H9 (cell line): ENCODE results near the gene GNAO1. TPM values are rescaled to one million over a fixed set of nuclear protein-coding genes. Genes with fewer than 3 reads are reported as not detected.

ENCODE experiments used
- DNase-seq: peaks from one replicate; pipeline ENCODE4 v3.0.0-alpha.2; 2017
- H2AFZ ChIP-seq: one replicate; pipeline ENCODE4 v1.6.1; 2013; ENCODE audit warnings: mild to moderate bottlenecking, low read length, control low read depth, moderate library complexity
- H2AK5ac ChIP-seq: 2 replicates; pipeline ENCODE4 v1.6.1; 2013; ENCODE audit warnings: low read length, control low read depth, mixed read lengths; ENCODE audit not compliant: insufficient read length
- H2BK120ac ChIP-seq: one replicate; pipeline ENCODE4 v1.6.1; 2013; ENCODE audit warnings: low read depth, mild to moderate bottlenecking, low read length, control low read depth, inconsistent platforms; ENCODE audit not compliant: poor library complexity, severe bottlenecking
- H2BK12ac ChIP-seq: 2 replicates; pipeline ENCODE4 v1.6.1; 2013; ENCODE audit warnings: low read length, control low read depth, mixed read lengths, low read depth; ENCODE audit not compliant: insufficient read length
- H2BK15ac ChIP-seq: 2 replicates; pipeline ENCODE4 v1.6.1; 2013; ENCODE audit warnings: low read depth, low read length, control low read depth
- H2BK20ac ChIP-seq: one replicate; pipeline ENCODE4 v1.6.1; 2013; ENCODE audit warnings: low read depth, mild to moderate bottlenecking, low read length, control low read depth, inconsistent platforms; ENCODE audit not compliant: poor library complexity, severe bottlenecking
- H2BK5ac ChIP-seq: 2 replicates; pipeline ENCODE4 v1.6.1; 2013; ENCODE audit warnings: low read length, control low read depth, mixed read lengths; ENCODE audit not compliant: insufficient read length
- H3K14ac ChIP-seq: 2 replicates; pipeline ENCODE4 v1.6.1; 2013; ENCODE audit warnings: low read length, control low read depth; ENCODE audit not compliant: insufficient read depth
- H3K18ac ChIP-seq: 2 replicates; pipeline ENCODE4 v1.6.1; 2013; ENCODE audit warnings: low read depth, mild to moderate bottlenecking, mixed read lengths, low read length, control low read depth; ENCODE audit not compliant: insufficient read length
- H3K23ac ChIP-seq: 2 replicates; pipeline ENCODE4 v1.6.1; 2013; ENCODE audit warnings: low read length, control low read depth, mixed read lengths, low read depth; ENCODE audit not compliant: insufficient read length
- H3K23me2 ChIP-seq: 2 replicates; pipeline ENCODE4 v1.6.1; 2013; ENCODE audit warnings: low read depth, mild to moderate bottlenecking, mixed read lengths, low read length, control low read depth; ENCODE audit not compliant: insufficient read length, poor library complexity, severe bottlenecking
- H3K27ac ChIP-seq: 2 replicates; pipeline ENCODE4 v1.5.1; 2013; ENCODE audit warnings: low read length, control low read depth, mixed read lengths, low read depth; ENCODE audit not compliant: insufficient read length
- H3K27me3 ChIP-seq: 2 replicates; pipeline ENCODE4 v1.6.1; 2013; ENCODE audit warnings: low read length, control low read depth, inconsistent platforms; ENCODE audit not compliant: insufficient read depth
- H3K4ac ChIP-seq: 2 replicates; pipeline ENCODE4 v1.6.1; 2013; ENCODE audit warnings: low read depth, mild to moderate bottlenecking, control low read depth, inconsistent platforms, low read length, moderate library complexity
- H3K4me1 ChIP-seq: 2 replicates; pipeline ENCODE4 v1.6.1; 2013; ENCODE audit warnings: low read length, control low read depth, inconsistent platforms; ENCODE audit not compliant: insufficient read depth
- H3K4me2 ChIP-seq: 2 replicates; pipeline ENCODE4 v1.6.1; 2013; ENCODE audit warnings: low read length, control low read depth, mixed read lengths; ENCODE audit not compliant: insufficient read length, insufficient read depth
- H3K56ac ChIP-seq: 2 replicates; pipeline ENCODE4 v1.6.1; 2013; ENCODE audit warnings: low read depth, mild to moderate bottlenecking, mixed read lengths, low read length, control low read depth; ENCODE audit not compliant: insufficient read length
- H3K79me1 ChIP-seq: 2 replicates; pipeline ENCODE4 v1.6.1; 2013; ENCODE audit warnings: low read depth, mild to moderate bottlenecking, moderate library complexity, low read length, control low read depth, inconsistent platforms; ENCODE audit not compliant: insufficient read depth, poor library complexity, severe bottlenecking
- H3K79me2 ChIP-seq: 2 replicates; pipeline ENCODE4 v1.6.1; 2013; ENCODE audit warnings: low read length, control low read depth, inconsistent platforms; ENCODE audit not compliant: insufficient read depth
- H3K9ac ChIP-seq: 2 replicates; pipeline ENCODE4 v1.6.1; 2013; ENCODE audit warnings: low read length, control low read depth, mixed read lengths; ENCODE audit not compliant: insufficient read length; ENCODE audit errors: extremely low read depth
- H3K9me3 ChIP-seq: one replicate; pipeline ENCODE4 v1.6.1; 2013; ENCODE audit warnings: low read depth, low read length, inconsistent platforms; ENCODE audit not compliant: control insufficient read depth
- H3T11ph ChIP-seq: one replicate; pipeline ENCODE4 v1.6.1; 2013; ENCODE audit warnings: mild to moderate bottlenecking, low read length, control low read depth, inconsistent platforms
- H4K20me1 ChIP-seq: one replicate; pipeline ENCODE4 v1.6.1; 2013; ENCODE audit not compliant: control insufficient read depth, insufficient read length, insufficient read depth
- H4K5ac ChIP-seq: 2 replicates; pipeline ENCODE4 v1.6.1; 2013; ENCODE audit warnings: low read depth, mild to moderate bottlenecking, mixed read lengths, low read length, control low read depth; ENCODE audit not compliant: insufficient read length
- H4K8ac ChIP-seq: replicated peaks from 2 replicates; pipeline ENCODE4 v1.6.1; 2013; ENCODE audit warnings: low read length, control low read depth, mixed read lengths, low read depth; ENCODE audit not compliant: insufficient read length
- H4K91ac ChIP-seq: 2 replicates; pipeline ENCODE4 v1.6.1; 2013; ENCODE audit warnings: low read depth, mild to moderate bottlenecking, moderate library complexity, mixed read lengths, low read length, control low read depth; ENCODE audit not compliant: insufficient read length
- H3K27ac Mint-ChIP-seq, 3 experiments: 2 replicates in 2 of 3; 3 replicates in 1 of 3; pipeline ENCODE4 v1.8.0; 2020 to 2021; ENCODE audit warnings: mixed read lengths in 3 of 3, mild to moderate bottlenecking in 1 of 3, moderate library complexity in 1 of 3
- H3K27me3 Mint-ChIP-seq: 2 replicates; pipeline ENCODE4 v1.8.0; 2021; ENCODE audit warnings: low read depth, mild to moderate bottlenecking, moderate library complexity, mixed read lengths
- H3K36me3 Mint-ChIP-seq, 3 experiments: 2 replicates in 2 of 3; 3 replicates in 1 of 3; pipeline ENCODE4 v1.8.0; 2020 to 2021; ENCODE audit warnings: low read depth in 3 of 3, mixed read lengths in 3 of 3; ENCODE audit not compliant: insufficient read depth in 1 of 3
- H3K4me1 Mint-ChIP-seq, 2 experiments: 2 replicates each; pipeline ENCODE4 v1.8.0; 2020; ENCODE audit warnings: mixed read lengths in 2 of 2
- H3K4me3 Mint-ChIP-seq, 2 experiments: 2 replicates in 1 of 2; 3 replicates in 1 of 2; pipeline ENCODE4 v1.8.0; 2020 to 2021; ENCODE audit warnings: mild to moderate bottlenecking in 2 of 2, mixed read lengths in 2 of 2, moderate library complexity in 1 of 2
- H3K9me3 Mint-ChIP-seq, 2 experiments: 2 replicates in 1 of 2; 3 replicates in 1 of 2; pipeline ENCODE4 v1.8.0; 2020; ENCODE audit warnings: mild to moderate bottlenecking in 2 of 2, mixed read lengths in 2 of 2, moderate library complexity in 1 of 2
- CTCF ChIP-seq: fragments of 200-600 bp; sonication (generic); conservative IDR thresholded peaks from 3 replicates; pipeline ENCODE4 v1.8.0; 2021; ENCODE audit warnings: antibody characterized with exemption, mild to moderate bottlenecking
- WGBS: extraction: QIAGEN DNeasy Blood & Tissue Kit; methylation state at CpG from one replicate; pipeline ENCODE4 v1.1.7; 2013; ENCODE audit warnings: missing lambda C conversion rate, low lambda C conversion rate, mixed read lengths; ENCODE audit not compliant: insufficient read length; ENCODE audit errors: extremely low coverage; 5-methylcytosine and 5-hydroxymethylcytosine counted together
- total RNA-seq: library from RNA; stranded (reverse); gene quantifications from 2 replicates; pipeline ENCODE4 v1.2.1, GENCODE V29; 2021

Gene GNAO1
- total RNA-seq, 1 experiment from 2014 or later = 16.9 TPM

- no peak overlapping the region for H3K4me3 Mint-ChIP-seq
- no CpG with 5 or more reads among the region's 4 CpGs for WGBS
These were observed 7.4 kb downstream of the GNAO1 start for GRCh38 chr16:56198755-56199114.

More at GRCh38 chr16:56198755-56199114, 7.4 kb downstream of the GNAO1 start:
- Histone ChIP-seq H3K14ac (no peak overlapping the region), H3K27me3 (no peaks in the 10 kb centered on the region), H3K27ac (no peak overlapping the region), H2BK120ac (no peak overlapping the region), H3K23ac (no peak overlapping the region), H3K9ac (no peak overlapping the region), H3K9me3 (no peaks in the 10 kb centered on the region), H4K91ac (no peak overlapping the region), H2BK15ac (no peak overlapping the region), H3K79me2 (no peaks in the 10 kb centered on the region), H3K56ac (no peak overlapping the region), H3T11ph (no peak overlapping the region), H4K8ac (no peak overlapping the region), H3K23me2 (peaks cover 5% of the 10 kb centered on the region), H2AK5ac (no peak overlapping the region), H4K5ac (no peak overlapping the region), H4K20me1 (no peaks in the 10 kb centered on the region), H3K4me2 (no peak overlapping the region), H3K18ac (no peak overlapping the region), H3K4ac (no peak overlapping the region), H2BK20ac (no peak overlapping the region), H2BK12ac (no peak overlapping the region), H3K4me1 (peaks cover 17% of the 10 kb centered on the region; the same call in 1 of the 2 replicates), H3K79me1 (peaks cover 2% of the 10 kb centered on the region), H2AFZ (no peak overlapping the region), H2BK5ac (no peak overlapping the region)
- Mint-ChIP-seq H3K4me1 (peaks cover 35 to 42% of the 10 kb centered on the region in 2 experiments), H3K9me3 (no peaks in the 10 kb centered on the region), H3K27me3 (peaks cover 5% of the 10 kb centered on the region), H3K36me3 (no peaks in the 10 kb centered on the region; a peak in 1 of 7 replicates), H3K27ac (no peak overlapping the region)
- no peak for DNase-seq
- no peak for TF ChIP-seq CTCF
